Endothelial cell of umbilical vein (primary cell): ENCODE results near the gene R3HDM2. TPM values are rescaled to one million over a fixed set of nuclear protein-coding genes. Genes with fewer than 3 reads are reported as not detected.

ENCODE experiments used
- BruUV-seq: library from RNA; stranded (reverse); fragments of 400-500 nt; replicated peaks from 2 replicates; lab custom pipeline; 2021; lab: Mats Ljungman, UMichigan
- CTCF ChIA-PET: fragments of 300-600, 350-600 bp; sonication (Branson Sonifier 250); formaldehyde crosslinking; loops from one replicate; lab custom pipeline; 2021; ENCODE audit warnings: antibody characterized with exemption, inconsistent platforms; lab: Charles Lee
- POLR2A ChIA-PET: fragments of 300-600, 350-600 bp; sonication (Branson Sonifier 250); formaldehyde crosslinking; loops from one replicate; lab custom pipeline; 2021; ENCODE audit warnings: antibody characterized with exemption, inconsistent platforms; lab: Charles Lee
- DNase-seq: peaks from one replicate; pipeline ENCODE4 v3.0.0-alpha.2; 2011; ENCODE audit warnings: low read depth, low spot score
- FAIRE-seq: peaks from 2 replicates; lab custom pipeline; 2011; peaks lifted over from hg19 to GRCh38; lab: Jason Lieb, UNC
- H2AFZ ChIP-seq: 2 replicates; pipeline ENCODE4 v1.6.0; 2012; ENCODE audit warnings: low read depth, low read length, control low read depth, inconsistent platforms
- H3K27ac ChIP-seq: 2 replicates; pipeline ENCODE4 v1.5.1; 2011; ENCODE audit warnings: low read depth, mild to moderate bottlenecking, control low read depth, low read length, moderate library complexity; ENCODE audit not compliant: insufficient read depth
- H3K27me3 ChIP-seq, 2 experiments: 2 replicates each; pipeline versions ENCODE4 v1.6.0 to v1.6.1; 2011; ENCODE audit warnings: low read length in 2 of 2, mixed read lengths in 1 of 2; ENCODE audit not compliant: control insufficient read depth in 2 of 2, insufficient read depth in 2 of 2
- H3K36me3 ChIP-seq, 2 experiments: 2 replicates in 1 of 2; 3 replicates in 1 of 2; pipeline ENCODE4 v1.5.1; 2011; ENCODE audit warnings: low read length in 2 of 2, mild to moderate bottlenecking in 1 of 2, moderate library complexity in 1 of 2; ENCODE audit not compliant: control insufficient read depth in 2 of 2, insufficient read depth in 2 of 2; ENCODE audit errors: extremely low read depth in 1 of 2
- H3K4me1 ChIP-seq: 3 replicates; pipeline ENCODE4 v1.5.1; 2011; ENCODE audit warnings: mild to moderate bottlenecking, low read length; ENCODE audit not compliant: control insufficient read depth, insufficient read depth; ENCODE audit errors: extremely low read depth
- H3K4me2 ChIP-seq: 2 replicates; pipeline ENCODE4 v1.6.1; 2011; ENCODE audit warnings: low read length, control low read depth, mixed read lengths; ENCODE audit not compliant: insufficient read depth
- H3K4me3 ChIP-seq, 3 experiments: fragments of 200-600 bp in 1 of 3; sonication (generic), shearing (Covaris generic) in 1 of 3; replicated peaks in 1 of 3; 2 replicates each; pipeline ENCODE4 v1.5.1; 2011 to 2016; ENCODE audit warnings: control low read depth in 3 of 3, low read length in 3 of 3, mild to moderate bottlenecking in 2 of 3, inconsistent platforms in 1 of 3, low read depth in 1 of 3, moderate library complexity in 1 of 3; ENCODE audit not compliant: insufficient read depth in 1 of 3
- H3K79me2 ChIP-seq: 2 replicates; pipeline ENCODE4 v1.6.0; 2012; ENCODE audit warnings: low read length, inconsistent platforms; ENCODE audit not compliant: control insufficient read depth, insufficient read depth
- H3K9ac ChIP-seq: replicated peaks from 2 replicates; pipeline ENCODE3; 2011; ENCODE audit warnings: low read length, control low read depth; ENCODE audit not compliant: insufficient read depth; ENCODE audit errors: extremely low read depth
- H3K9me1 ChIP-seq: replicated peaks from 3 replicates; pipeline ENCODE4 v1.6.0; 2011; ENCODE audit warnings: mild to moderate bottlenecking, low read length; ENCODE audit not compliant: control insufficient read depth, insufficient read depth; ENCODE audit errors: extremely low read depth
- H3K9me3 ChIP-seq: replicated peaks from 2 replicates; pipeline ENCODE4 v1.5.1; 2012; ENCODE audit warnings: low read length, inconsistent platforms; ENCODE audit not compliant: control insufficient read depth, insufficient read depth
- H4K20me1 ChIP-seq: replicated peaks from 2 replicates; pipeline ENCODE3; 2011; ENCODE audit warnings: mild to moderate bottlenecking, low read length; ENCODE audit not compliant: control insufficient read depth, insufficient read depth; ENCODE audit errors: extremely low read depth
- EZH2 ChIP-seq: IDR thresholded peaks from 2 replicates; pipeline ENCODE4 v1.6.1; 2012; ENCODE audit warnings: borderline replicate concordance, low read depth, mild to moderate bottlenecking, moderate library complexity, low read length, inconsistent platforms; ENCODE audit not compliant: severe bottlenecking
- FOS ChIP-seq: IDR thresholded peaks from 2 replicates; pipeline ENCODE4 v1.6.1; 2011; ENCODE audit warnings: mild to moderate bottlenecking, low read length, moderate library complexity, borderline replicate concordance; ENCODE audit not compliant: insufficient read depth
- MYC ChIP-seq: IDR thresholded peaks from one replicate; pipeline ENCODE4 v1.6.1; 2011; ENCODE audit warnings: mild to moderate bottlenecking, low read depth, low read length
- POLR2A ChIP-seq: IDR thresholded peaks from 2 replicates; pipeline ENCODE4 v1.6.1; 2012; ENCODE audit warnings: low read depth, mild to moderate bottlenecking, control low read depth, low read length
- POLR2AphosphoS5 ChIP-seq: IDR thresholded peaks from 2 replicates; pipeline ENCODE4 v1.6.1; 2012; ENCODE audit warnings: low read depth, mild to moderate bottlenecking, control low read depth, low read length, moderate library complexity; ENCODE audit not compliant: insufficient read depth
- dilution Hi-C: fragments of 300-500 bp; cut with MboI; formaldehyde crosslinking; loops from one replicate; pipeline ENCODE4 v1.15.0; 2019; ENCODE audit warnings: low sequenced_read_pairs; ENCODE audit not compliant: extremely low pct_ligation_motif_present
- intact Hi-C: fragments of 100-400 bp; cut with micrococcal nuclease; formaldehyde crosslinking; loops from one replicate; pipeline ENCODE4 v1.10.0; 2022
- polyA plus RNA-seq, 4 experiments: library from polyadenylated mRNA; depleted of rRNA in 3 of 4; stranded (reverse) in 3 of 4; unstranded in 1 of 4; fragments of >200 nt; gene quantifications; 2 replicates each; pipeline versions ENCODE4 v1.2.1 to v1.2.3, GENCODE V29; 2011 to 2012; ENCODE audit warnings: missing spikeins in 1 of 4
- total RNA-seq: library from RNA; stranded (reverse); gene quantifications from 2 replicates; pipeline ENCODE4 v1.2.3, GENCODE V29; 2021
- TF ChIP-seq, protein P1 (sequence below): IDR thresholded peaks from 2 replicates; pipeline ENCODE4 v1.6.1; 2011; ENCODE audit not compliant: insufficient read depth, insufficient read length

The R3HDM2 gene
- total and polyA plus RNA-seq, 2 donors (not counting 3 experiments of a cell fraction or from before 2014, with no cell fraction given): 26.1 to 31.3 TPM

DNA sequence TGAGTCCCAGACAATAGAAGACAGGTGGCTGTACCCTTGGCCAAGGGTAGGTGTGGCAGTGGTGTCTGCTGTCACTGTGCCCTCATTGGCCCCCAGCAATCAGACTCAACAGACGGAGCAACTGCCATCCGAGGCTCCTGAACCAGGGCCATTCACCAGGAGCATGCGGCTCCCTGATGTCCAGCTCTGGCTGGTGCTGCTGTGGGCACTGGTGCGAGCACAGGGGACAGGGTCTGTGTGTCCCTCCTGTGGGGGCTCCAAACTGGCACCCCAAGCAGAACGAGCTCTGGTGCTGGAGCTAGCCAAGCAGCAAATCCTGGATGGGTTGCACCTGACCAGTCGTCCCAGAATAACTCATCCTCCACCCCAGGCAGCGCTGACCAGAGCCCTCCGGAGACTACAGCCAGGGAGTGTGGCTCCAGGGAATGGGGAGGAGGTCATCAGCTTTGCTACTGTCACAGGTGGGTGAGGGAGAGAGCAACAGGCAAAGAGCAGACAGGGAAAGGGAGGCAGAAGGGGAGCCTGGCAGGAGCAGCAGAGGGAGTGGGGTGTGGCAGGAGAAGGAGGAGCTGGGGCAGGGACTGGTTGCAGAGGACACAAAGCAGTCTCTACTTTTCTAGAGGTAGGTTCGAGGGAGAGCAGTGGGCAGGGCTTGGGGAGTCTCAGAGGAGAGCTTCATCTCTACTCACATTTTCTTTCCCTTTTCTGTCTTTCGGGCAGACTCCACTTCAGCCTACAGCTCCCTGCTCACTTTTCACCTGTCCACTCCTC, 24.7 kb upstream of the R3HDM2 start:
- TF ChIP-seq MYC (no peak), FOS (no peak), POLR2AphosphoS5 (no peak), POLR2A (no peak)
- intact Hi-C loops (no loop called here), dilution Hi-C loops (no loop called here)
- DNase-seq (no peak), FAIRE-seq (no peak)
- POLR2A ChIA-PET: no interaction called here
- no peak overlapping the region for H3K4me2 ChIP-seq
- no TSS peak for BruUV-seq
- H3K27ac ChIP-seq: no peak overlapping the region
- no peaks in the 10 kb centered on the region for H3K79me2 ChIP-seq
- no peaks in the 10 kb centered on the region for H4K20me1 ChIP-seq
- H2AFZ ChIP-seq: peak overlapping the region; percentile 9
- no peaks in the 10 kb centered on the region for H3K9me3 ChIP-seq
- no peak overlapping the region for H3K9ac ChIP-seq
- no peaks in the 10 kb centered on the region for H3K9me1 ChIP-seq
- H3K27me3 ChIP-seq: peaks cover 0 to 3% of the 10 kb centered on the region in 2 experiments
- peaks cover 11% of the 10 kb centered on the region for H3K4me1 ChIP-seq
- no peaks in the 10 kb centered on the region for H3K36me3 ChIP-seq
- CTCF ChIA-PET: interaction anchor here (0.6 to 7.9 kb wide), 20 partner anchors 10 to 213 kb away, joined by 3 to 394 read pairs (median 4); no protein-coding TSS in a partner anchor
- H3K4me3 ChIP-seq: no peak overlapping the region

GRCh38 chr12:57454566-57455373, 23.9 kb upstream of the R3HDM2 start, which contains the start of gene INHBE:
Gene INHBE (plus strand): TSS chr12:57455307. CDS start chr12:57455537, 230 bp downstream.
- FAIRE-seq (no peak), DNase-seq (no peak)
- Histone ChIP-seq H3K27me3 (no peaks in the 10 kb centered on the region), H3K9me1 (no peaks in the 10 kb centered on the region), H3K9me3 (no peaks in the 10 kb centered on the region), H3K27ac (no peak within 1 kb of the TSS), H3K4me1 (peaks cover 11% of the 10 kb centered on the region), H2AFZ (peak within 1 kb of the TSS; percentile 9), H3K36me3 (no peaks in the 10 kb centered on the region), H3K9ac (no peak within 1 kb of the TSS), H3K4me2 (no peak within 1 kb of the TSS), H3K79me2 (no peaks in the 10 kb centered on the region), H4K20me1 (no peaks in the 10 kb centered on the region), H3K4me3 (no peak within 1 kb of the TSS)
- POLR2A ChIA-PET: no interaction called here
- intact Hi-C loops (no loop called here), dilution Hi-C loops (no loop called here)
- CTCF ChIA-PET: interaction anchor here (0.7 to 7.9 kb wide), 13 partner anchors 10 to 212 kb away, joined by 3 to 394 read pairs (median 4); no protein-coding TSS in a partner anchor
- no TSS peak for BruUV-seq
- TF ChIP-seq, protein P1, sequence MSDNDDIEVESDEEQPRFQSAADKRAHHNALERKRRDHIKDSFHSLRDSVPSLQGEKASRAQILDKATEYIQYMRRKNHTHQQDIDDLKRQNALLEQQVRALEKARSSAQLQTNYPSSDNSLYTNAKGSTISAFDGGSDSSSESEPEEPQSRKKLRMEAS: no peak
- TF ChIP-seq MYC (no peak), EZH2 (no peak)
